GM19099 (cell line): ENCODE measurements around the gene RSL1D1.

Source experiments
- POLR2A ChIP-seq: IDR thresholded peaks from 3 replicates; pipeline ENCODE4 v1.6.1; 2011; ENCODE audit warnings: low read depth; ENCODE audit not compliant: insufficient read length; ENCODE audit errors: extremely low read depth

Gene RSL1D1

DNA sequence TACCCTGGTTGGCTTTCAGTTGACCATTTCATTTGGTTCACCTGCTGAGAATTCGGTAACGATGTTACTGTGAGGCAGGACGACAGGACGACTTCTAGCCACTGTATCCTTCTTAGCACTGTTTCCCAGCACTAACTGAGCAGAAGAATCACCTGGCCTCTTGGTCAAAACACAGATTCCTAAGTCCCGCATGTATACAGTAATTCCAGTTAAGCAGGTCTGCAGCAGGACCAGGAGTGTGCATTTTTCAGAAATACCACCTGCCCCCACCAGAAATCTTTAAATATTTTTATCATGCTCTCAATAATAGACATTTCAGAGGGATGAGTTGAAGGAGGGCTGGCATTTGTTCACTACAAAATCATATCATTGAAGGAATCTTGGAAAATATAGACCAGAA is 22.6 kb downstream of the RSL1D1 start:
- no peak for TF ChIP-seq POLR2A

DNA sequence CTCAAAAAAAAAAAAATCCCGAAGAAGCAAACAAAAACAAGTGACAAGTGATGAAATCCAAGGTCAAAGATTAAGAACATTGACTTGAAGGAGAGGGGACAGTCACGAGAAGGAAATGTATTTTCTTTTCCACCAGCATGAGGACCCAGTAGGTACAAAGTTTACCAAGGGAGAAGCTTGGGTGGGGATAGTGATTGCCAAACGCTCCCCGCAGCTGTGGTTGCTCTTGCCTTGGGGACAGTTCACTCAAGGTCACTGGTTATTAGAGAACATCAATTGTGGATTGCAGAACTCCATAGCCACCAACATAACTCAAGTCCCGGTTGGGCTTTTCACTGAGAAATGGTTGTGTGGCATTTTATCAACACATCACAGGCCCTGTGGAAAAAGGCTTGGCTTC is 27.0 kb downstream of the RSL1D1 start:
- no peak for TF ChIP-seq POLR2A

- no peak for TF ChIP-seq POLR2A
These were observed 31.5 kb downstream of the RSL1D1 start for GRCh38 chr16:11819798-11820197.

GRCh38 chr16:11816123-11816522 is 35.2 kb downstream of the RSL1D1 start:
- TF ChIP-seq POLR2A, result no peak

DNA sequence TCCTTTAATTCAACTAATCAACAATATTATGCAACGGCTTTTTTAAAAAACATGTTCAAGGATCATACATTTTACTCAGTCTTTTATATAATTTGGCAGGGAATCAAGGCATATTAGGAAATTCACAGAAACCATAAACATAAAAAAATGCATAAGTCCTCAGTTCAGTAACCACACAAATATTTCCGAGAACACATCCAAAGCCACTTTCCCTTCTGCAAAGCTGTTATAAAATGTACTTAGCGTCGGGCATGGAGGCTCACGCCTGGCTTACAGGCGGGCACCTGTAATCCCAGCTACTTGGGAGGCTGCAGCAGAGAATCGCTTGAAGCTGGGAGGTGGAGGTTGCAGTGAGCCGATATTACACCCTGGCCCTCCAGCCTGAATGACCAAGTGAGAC is 44.6 kb downstream of the RSL1D1 start:
- TF ChIP-seq POLR2A, result no peak

DNA sequence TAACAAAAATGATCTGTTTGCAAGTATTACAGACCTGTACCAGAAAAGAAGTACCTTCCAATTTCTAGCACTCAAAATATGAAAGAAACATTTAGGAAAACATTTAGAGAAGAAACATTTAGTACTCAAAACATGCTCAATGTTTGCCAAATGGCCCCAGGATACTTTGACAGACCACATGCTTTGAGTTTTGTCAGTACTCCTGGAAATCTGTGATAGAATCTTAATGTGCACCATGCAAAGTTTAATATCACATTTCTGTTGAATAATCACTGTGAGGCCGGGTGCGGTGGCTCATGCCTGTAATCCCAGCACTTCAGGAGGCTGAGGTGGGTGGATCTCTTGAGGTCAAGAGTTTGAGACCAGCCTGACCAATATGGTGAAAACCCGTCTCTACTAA is 45.8 kb downstream of the RSL1D1 start:
- TF ChIP-seq POLR2A, result no peak

DNA sequence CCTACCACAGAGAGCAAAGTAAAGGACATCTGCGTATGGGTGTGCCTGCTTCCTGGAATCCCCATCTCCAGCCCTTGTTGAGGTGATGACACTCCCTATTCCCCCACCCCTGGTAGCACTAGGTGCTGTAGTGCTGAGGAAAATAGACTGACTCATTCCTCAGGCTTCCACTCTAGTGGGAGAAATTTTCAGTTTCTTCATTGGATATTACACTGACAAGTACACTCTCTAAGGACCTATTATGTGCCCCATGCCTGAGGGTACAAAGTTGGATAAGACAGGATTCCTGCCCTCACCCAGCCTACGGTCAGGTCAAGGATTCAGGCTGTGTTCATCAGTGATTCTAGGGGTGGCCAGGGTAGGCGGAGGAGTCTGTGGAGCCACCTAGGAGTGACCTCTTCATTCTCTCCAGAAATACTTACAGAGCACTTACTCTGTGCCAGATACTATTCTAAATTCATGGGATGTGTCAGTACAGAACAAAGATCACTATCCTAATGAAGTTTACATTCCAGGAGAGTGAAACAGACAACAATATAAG is 49.8 kb downstream of the RSL1D1 start:
- no peak for TF ChIP-seq POLR2A

DNA sequence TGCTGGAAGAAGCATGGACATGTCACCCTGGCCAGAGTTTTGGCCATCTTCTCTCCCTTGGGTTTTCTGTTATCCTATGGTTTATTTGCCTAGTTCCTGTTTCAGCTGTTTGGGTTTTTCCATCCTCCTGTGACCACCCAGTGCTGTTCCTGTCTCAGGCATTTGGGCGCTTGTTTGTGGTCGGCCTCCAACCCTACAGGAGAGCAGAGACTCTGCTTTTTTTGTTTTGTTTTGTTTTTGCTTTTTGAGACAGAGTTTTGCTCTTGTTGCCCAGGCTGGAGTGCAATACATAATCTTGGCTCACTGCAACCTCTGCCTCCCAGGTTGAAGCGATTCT is 51.0 kb downstream of the RSL1D1 start:
- TF ChIP-seq POLR2A, result no peak

DNA sequence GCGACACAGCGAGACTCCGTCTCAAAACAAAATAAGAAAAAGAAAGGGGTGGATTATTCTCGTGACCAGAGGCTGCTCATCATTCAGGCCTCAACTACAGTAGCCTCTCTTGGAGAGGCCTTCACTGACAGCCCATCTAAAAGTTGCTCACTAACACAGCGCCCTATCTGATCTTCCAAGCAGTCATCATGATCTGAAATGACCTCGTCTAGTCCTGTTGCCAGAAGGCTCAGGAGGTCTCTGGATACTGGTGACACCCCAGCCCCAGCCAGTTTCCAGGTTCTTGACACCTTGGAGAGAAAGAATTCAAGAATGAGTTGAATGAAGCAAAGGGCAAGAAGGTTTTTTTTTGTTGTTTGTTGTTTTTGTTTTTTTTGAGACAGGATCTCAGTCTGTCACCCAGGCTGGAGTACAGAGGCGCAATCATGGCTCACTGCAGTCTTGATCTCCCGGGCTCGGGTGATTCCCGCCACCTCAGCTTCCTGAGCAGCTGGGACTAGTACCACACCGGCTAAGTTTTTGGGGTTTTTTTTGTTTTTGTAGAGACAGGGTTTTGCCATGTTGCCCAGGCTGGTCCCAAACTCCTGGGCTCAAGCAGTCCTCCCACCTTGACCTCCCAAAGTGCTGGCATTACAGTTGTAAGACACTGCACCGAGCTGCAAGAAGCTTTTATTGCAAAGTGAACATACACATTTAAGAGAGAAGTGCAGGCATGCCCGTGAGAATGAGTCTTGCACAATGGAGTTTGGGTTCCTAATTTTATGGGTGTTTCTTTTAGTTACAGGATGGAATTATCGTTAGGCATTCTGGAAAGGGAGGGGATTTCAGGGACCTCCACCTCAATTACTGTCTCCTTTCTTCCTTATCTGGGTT is 51.6 kb downstream of the RSL1D1 start:
- no peak for TF ChIP-seq POLR2A

- no peak for TF ChIP-seq POLR2A
These were observed 52.3 kb downstream of the RSL1D1 start for GRCh38 chr16:11799017-11799381.

GRCh38 chr16:11797957-11798299 is 53.4 kb downstream of the RSL1D1 start:
- no peak for TF ChIP-seq POLR2A

DNA sequence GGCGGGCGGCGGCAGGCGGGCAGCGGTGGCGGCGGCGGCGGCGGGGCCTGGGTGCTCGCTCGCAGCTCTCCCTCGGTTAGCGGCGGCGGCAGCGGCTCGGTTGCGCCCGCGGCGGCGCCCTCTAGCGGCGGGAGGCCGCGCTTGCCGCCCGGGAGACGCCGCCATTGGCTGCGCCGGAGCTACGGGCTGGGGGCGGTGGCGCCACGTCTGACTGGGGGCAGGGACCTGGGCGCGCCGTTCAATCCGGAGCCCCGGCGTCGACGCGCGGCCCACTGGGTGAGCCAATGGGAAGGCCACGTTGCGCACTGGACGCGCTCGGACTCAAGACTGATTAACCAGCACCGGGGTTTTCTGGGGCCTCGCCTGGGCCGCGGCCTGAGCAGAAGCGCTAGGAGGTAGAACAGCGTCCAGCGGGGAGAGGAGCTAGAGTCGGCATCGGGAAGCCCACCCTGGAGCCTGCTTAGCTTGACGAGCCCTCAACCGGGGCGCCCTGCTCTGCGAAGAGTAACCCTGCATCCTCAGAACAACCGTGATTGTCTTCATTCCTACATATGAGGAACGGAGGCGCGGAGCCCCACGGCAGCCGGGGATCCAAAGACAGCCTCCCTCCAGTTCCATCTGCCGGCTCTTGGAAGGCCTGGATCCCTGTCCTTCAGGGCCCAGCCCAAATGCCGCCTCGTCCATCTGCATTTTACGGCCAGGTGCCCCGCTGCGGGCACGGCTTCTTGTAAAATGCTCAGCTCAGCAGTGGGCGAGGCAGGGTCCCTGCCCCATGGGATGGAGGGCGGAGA is 54.0 kb downstream of the RSL1D1 start, which contains the start of gene ZC3H7A:
ZC3H7A (minus strand) TSS at position 93 of the 791 bp plus-strand sequence. CDS start 14,904 bp downstream, outside the sequence.
- TF ChIP-seq POLR2A, result peak; percentile 98

DNA sequence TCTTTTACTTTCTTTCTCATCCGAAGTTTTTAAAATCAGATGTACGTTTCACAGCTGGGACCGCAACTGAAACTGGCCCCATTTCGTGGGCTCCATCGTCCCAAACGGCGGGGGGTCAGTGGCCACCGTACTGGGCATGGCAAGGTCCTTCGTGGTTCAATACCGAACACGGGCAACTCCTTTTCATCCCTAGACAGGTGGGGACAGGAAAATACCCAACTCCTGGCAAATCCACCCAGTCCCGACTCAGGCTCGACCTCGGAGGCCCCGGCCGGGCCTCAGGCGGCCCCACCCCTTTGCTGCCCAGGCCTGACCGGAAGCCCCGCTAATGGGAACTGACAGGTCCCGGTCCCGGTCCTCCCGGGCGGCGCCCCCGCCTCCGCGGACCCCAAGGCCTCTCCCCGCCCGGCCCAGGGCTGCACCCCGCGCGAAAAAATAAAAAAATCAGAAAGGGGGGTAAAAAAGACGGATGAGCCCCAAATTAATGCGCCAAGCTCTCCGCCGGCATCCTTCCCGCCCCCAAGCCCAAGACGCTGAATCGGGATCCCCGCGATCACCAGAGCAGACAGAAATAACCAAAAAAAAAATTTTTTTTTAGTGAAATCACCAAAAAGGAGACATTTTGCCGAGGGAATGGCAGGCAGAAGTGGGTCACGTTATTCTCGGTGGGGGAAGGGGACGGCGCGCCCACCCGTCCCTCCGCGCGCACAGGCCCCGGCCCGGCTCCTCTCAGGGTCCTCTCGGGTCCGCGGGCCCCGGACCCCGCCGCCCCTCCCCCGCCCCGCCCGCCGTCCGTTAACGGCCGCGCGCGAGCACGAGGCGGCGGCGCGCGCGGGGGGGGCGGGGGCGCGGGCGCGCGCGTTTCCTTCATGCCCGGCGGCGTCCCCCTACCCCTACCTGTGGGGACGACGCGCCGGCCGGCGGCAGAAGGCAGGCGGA is 54.8 kb downstream of the RSL1D1 start:
- TF ChIP-seq POLR2A, result peak; percentile 14

DNA sequence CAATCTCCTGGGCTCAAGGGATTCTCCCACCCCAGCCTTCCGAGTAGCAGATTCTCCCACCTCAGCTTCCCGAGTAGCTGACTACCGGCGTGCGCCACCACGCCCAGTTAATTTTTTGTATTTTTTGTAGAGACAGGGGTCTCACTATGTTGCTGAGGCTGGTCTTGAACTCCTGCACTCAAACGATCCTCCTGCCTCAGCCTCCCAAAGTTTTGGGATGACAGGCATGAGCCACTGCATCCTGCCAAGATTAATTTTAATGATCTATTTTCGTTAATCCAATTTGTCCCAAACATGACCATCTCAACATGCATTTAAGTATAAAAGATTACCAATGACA is 55.5 kb downstream of the RSL1D1 start:
- no peak for TF ChIP-seq POLR2A
